Activated CD4-positive, alpha-beta T cell treated with anti-CD3 and anti-CD28 coated beads, Interleukin-2, amount 50 U/mL, for 24 hours (primary cell): ENCODE results near the gene HSPB1.
"Not testable (repeated sequence)": the region's sequence is repeated elsewhere in the genome, so short reads cannot be mapped to it uniquely, and the experiment has no call there.

Experiments used
- DNase-seq, 2 donors: peaks; one replicate each; pipeline ENCODE4 v3.0.0-alpha.2; 2020; ENCODE audit warnings: low read depth in 1 of 2, low spot score in 1 of 2

Gene HSPB1

DNA sequence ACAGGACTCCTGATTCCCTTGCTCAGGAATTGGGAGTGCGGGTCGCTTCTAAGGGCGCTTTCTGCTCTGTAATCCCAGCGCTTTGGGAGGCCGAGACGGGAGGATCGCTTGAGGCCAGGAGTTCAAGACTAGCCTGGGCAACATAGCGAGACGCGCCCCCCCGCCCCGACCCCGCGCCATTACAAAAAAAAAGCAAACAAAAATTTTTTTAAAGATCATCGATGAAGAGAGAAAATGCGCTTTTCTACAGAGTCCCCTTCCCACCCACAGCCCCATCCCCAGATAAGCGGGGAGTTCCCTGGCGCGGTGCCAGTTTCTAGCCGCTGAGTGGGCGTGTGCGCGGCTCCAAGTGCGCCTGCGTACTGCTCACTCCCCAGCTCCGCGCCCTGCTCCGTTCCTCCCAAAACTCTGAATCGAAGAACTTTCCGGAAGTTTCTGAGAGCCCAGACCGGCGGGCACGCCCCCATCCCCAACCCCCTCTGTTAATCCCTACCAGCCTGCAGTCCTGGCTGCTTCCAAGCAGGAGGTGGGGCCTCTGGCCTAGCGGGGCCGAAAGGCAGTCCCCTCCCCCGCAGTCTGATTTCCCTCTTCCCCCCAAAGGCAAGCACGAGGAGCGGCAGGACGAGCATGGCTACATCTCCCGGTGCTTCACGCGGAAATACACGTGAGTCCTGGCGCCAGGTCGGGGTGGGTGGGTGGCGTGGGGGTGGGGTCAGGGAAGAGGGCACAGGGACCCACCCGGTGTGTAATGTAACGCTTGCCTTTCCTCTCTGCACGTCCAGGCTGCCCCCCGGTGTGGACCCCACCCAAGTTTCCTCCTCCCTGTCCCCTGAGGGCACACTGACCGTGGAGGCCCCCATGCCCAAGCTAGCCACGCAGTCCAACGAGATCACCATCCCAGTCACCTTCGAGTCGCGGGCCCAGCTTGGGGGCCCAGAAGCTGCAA is 1.0 kb downstream of the HSPB1 start:
- peak; percentile 64 to 69 for DNase-seq

DNA sequence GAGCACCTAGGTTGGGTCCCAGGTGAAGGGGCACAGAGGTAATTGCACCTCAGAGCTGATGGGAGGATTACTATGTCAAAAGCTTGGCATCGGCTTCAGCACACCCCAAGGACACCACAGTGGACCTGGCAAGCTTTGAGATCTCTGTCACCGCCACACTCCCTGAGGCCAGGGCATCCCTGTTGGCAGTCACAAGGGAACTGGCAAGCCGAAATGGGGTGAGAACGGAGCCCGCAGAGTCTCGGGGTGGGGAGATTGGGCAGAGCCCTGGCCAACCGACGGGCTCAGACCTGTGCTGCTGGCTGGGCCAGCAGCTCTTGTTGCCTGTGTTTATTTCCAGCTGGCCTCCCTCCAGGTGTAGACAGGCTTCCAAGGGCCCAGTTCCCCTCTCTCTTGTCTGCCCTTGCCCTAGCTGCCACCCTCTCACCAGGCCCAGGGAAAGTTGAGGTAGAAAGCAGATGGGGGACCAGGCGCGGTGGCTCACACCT is 2.5 kb downstream of the HSPB1 start:
- no peak for DNase-seq

- not testable (repeated sequence) for DNase-seq
Observed at GRCh38 chr7:76308874-76309273, 6.4 kb downstream of the HSPB1 start.

GRCh38 chr7:76309341-76310101 is 7.0 kb downstream of the HSPB1 start:
- not testable (repeated sequence) for DNase-seq

DNA sequence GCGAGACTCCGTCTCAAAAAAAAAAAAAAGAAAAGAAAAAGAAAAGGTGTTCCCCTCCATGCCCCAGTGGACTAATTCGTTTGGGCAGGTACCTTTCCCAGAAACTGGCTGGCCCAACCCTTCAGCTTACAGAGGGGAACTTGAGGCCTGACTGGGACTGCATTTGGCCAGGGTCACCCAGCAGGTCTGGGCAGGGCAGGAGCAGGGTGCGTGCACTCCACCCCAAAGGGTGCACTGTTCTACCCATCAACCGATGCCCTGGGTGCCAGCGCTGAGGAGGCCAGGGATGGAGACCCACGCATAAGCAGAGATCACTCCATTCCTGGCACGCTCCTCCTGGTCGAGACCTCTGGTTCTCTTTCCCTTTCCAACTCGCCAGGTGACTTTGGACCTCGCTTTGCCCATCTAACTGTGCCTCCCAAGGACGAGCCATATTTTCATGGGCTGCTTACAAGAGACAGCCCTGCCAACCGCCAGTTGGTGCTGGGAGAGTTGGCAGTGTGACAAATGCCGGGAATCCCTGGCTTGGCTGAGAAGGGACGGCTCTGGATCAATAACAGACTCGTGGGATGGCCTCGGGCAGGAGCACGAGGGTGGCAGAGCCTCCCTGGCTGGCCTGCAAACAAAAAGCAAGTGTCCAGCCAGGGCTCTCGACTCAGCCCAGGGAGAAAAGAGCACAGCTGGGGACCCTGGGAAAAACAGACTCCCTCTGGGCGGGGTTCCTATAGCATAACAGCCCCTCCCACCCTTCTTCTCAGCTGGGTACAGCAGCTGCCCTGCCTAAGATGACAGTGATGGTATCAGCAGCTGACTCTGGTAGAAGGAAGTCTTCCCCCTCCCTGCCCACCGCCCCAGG is 7.9 kb downstream of the HSPB1 start:
- DNase-seq, result no peak

- DNase-seq, result not testable (repeated sequence)
Observed at GRCh38 chr7:76311838-76312237, 9.4 kb downstream of the HSPB1 start.

GRCh38 chr7:76314042-76314721 is 11.7 kb downstream of the HSPB1 start:
- peak; percentile 93 to 96 for DNase-seq

- DNase-seq, result not testable (repeated sequence)
Observed at GRCh38 chr7:76314740-76315139, 12.3 kb downstream of the HSPB1 start.

- no peak for DNase-seq
Observed at GRCh38 chr7:76315364-76315763, 12.9 kb downstream of the HSPB1 start.

DNA sequence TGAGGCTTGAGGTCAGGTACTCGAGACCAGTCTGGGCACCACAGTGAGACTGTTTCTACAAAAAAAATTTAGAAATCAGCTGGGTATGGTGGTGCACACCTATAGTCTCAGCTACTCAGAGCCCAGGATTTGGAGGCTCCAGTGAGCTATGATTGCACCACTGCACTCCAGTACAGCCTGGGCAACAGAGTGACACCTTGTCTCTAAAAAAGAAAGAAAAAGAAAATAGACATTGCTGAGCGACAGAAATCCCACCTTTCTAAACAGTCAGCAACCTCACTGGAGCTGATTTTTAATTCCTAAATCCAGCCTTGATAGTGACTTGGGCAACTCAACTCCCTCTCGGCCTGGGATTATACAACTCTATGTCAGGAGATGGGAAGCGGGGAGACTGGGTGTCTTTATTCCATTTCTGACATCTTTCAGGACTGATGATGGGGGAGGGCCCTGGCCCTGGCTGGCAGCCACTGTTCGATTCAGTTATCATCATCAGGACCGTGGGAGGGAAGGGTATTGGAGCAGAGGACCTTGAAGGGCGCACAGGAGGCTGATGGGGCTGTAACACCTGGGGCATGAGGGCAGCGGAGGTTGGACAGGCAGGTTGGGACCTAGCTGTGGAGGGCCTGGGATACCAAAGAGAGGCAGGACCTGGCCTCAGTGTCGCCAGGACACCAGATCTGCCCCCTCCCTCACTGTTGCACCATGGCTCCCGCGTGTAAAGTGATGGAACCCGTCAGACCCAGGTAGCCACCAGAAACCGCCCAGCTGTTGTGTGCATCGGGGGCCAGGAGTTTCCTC is 14.7 kb downstream of the HSPB1 start:
- no peak for DNase-seq

DNA sequence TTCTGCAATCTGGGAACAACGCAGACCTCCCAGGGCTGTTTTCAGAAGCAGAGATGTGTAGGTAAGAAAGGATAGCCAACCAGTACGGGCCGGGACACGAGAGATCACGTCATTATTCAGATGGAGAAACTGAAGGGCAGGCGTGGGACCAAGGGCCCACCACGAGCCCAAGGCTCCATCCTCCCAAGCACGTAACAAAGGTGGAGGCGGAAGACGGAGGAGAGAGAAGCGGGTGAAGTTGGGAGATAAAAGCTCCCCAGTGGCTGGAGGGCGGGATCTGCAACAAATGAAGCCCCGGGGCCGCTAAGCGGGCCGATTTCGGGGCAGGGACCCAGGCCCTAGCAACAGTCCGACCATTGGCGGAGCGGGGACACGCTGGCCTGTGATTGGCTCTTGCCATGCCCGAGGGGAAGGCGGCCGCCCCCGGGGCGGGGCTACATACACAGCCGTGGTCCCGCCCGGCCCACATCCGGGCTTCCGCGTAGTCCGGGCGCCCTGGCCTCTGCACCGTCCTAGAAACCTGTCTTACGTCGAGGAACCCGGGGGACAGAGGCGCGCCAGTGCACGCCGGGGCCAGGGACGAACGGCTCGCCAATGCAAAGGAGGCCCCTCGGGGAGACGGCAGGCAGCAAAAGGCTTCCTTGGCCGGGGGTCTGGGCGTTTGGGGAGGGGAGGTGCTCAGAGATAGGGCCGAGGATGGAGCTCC is 15.5 kb downstream of the HSPB1 start:
- peak; percentile 85 to 90 for DNase-seq

DNA sequence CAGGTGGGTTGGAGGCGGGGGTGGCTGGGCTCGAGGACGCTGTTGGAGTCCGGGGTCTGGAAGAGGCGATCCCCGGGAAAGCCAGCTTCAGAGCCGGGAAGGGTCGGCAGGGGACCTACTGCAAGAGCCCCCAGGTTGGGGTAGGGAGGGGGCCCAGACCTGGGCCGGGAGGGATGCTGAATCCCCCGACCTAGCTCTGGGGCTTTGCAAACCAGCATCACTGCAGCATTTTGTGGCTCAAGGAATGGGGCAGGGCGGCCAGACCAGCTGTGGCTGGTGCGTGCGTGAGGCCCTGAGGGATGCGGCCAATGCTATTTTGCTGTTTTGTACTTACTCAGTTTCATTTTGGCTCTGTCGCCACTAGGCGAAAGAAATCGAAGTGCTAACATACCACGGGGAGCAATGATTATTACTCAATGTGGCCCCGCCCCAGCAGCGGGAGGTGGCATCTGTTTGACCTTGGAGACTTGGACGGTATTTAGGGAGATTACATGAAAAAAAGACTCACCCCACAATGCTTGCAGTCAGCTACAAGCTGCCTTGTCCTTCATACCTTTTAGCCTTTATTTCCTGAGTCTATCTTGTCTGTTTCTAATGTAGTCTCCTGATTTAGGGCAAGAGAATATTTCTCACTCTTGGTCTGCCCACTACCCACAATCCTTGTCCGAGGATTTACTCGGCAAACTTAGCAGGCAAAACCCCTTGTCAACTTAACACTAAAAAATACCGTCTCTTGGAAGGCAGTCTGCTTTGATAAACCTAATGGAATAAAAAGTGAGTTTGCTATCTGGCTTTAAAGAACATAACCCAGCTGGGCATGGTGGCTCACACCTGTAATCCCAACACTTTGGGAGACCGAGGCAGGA is 16.2 kb downstream of the HSPB1 start:
- DNase-seq, result peak; percentile 26 to 57

DNA sequence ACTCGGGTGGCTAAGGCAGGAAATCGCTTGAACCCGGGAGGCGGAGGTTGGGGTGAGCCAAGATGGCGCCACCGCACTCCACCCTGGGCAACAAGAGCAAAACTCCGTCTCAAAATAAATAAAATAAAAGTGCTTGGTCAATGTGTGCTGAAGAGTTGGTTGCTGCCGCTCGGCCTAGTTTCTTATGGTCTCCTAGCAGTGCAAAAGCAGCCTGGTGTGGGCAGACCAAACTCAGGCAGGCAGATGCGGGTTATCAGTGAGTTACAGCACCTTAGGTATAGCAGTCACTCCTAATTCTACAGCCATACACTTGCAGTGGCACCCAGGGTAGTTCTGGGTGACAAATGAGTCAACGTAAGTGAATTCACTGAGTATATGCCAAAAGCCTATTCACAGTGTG is 22.6 kb downstream of the HSPB1 start:
- no peak for DNase-seq

DNA sequence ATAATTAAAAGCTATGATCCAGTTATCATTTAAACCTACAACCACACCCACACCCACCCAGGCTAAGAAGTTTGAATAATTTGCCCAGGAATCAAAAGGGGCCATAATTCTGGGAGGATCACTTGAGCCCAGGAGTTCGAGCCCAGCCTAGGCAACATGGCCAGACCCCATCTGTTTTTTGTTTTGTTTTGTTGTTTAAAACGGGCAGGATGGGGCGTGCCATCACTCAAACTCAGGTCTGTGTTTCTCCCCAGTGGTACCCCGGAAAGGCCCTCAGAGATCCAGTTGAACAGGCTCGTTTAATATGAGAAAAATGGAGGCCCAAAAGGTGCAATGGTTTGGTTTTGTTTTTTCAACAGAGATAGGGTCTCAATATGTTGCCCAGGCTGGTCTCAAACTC is 23.3 kb downstream of the HSPB1 start:
- DNase-seq, result no peak

GRCh38 chr7:76326646-76327233 is 24.3 kb downstream of the HSPB1 start:
- no peak for DNase-seq

DNA sequence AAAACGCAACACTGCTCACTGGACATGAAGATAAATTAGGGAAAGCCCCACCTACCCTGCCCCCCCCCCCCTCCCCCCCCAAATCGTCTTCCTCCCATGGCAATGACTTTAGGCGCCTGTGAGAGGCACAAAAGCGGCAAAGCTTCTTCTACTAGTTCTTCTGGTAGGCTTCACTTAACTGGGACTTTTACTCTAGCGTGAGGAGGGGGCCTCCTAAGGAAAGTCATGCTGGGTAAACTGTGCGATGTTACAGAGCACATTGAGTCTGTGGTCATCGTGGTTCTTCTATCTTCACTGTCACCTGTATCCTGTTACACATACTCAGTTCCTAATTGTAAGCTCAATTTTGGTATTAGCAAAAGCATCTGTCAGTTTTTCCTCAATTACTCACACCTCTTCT is 25.1 kb downstream of the HSPB1 start:
- DNase-seq, result no peak

DNA sequence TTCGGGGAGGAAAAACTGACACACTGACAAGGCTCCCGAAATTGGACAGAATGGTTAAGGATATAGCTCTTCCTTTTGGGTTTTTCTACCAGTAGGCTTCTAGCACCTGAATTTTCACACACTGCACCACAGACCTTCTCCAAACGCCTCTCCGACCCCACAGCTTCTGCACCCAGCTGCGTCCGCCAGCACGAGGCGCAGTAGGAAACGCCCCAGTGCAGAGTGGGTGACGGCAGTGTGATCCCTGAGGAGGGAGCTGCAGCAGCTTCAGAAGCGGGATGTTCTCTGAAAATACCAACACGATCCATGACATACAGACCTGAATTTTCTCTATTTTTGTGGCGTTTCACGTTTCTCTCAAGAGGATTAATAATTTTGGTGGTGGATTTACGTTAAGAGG is 25.9 kb downstream of the HSPB1 start:
- DNase-seq, result no peak

DNA sequence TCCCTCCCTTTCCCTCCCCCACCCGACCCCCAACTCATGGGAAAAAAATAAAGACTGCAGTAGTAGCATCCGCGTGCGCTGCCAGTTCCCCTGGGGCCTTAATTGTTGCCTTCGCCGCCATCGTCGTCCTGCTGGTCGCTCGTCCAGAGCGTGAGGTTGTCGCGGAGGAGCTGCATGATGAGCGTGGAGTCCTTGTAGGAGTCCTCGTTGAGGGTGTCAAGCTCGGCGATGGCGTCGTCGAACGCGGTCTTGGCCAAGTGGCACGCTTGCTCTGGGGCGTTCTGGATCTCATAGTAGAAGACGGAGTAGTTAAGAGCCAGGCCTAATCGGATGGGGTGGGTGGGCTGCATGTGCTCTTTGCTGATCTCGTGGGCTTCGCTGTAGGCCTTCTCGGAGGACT is 27.0 kb downstream of the HSPB1 start:
- no peak for DNase-seq
